Left kidney (tissue), 2 donors: Measurements from ENCODE around the gene WBP2NL. TPM values are rescaled to one million over a fixed set of nuclear protein-coding genes. Genes with fewer than 3 reads are reported as not detected.
"Not testable (repeated sequence)": the region's sequence is repeated elsewhere in the genome, so short reads cannot be mapped to it uniquely, and the experiment has no call there.

Experiments
- DNase-seq: peaks from one replicate; pipeline ENCODE4 v3.0.0-alpha.2; 2013
- polyA plus RNA-seq: library from polyadenylated mRNA; unstranded; fragments of 120-200 nt; gene quantifications from one replicate; pipeline ENCODE4 v1.2.1, GENCODE V29; 2013; ENCODE audit not compliant: insufficient read length

The WBP2NL gene
- polyA plus RNA-seq, 1 donor = 8.4 TPM

GRCh38 chr22:42033263-42034181 is 34.9 kb downstream of the WBP2NL start:
- no peak for DNase-seq

GRCh38 chr22:42035256-42035655 is 36.7 kb downstream of the WBP2NL start:
- DNase-seq = no peak

- no peak for DNase-seq
These were observed 40.7 kb downstream of the WBP2NL start for GRCh38 chr22:42039271-42039670.

- DNase-seq = no peak
These were observed 43.2 kb downstream of the WBP2NL start for GRCh38 chr22:42041784-42042183.

- no peak for DNase-seq
These were observed 52.1 kb downstream of the WBP2NL start for GRCh38 chr22:42050641-42051180.

GRCh38 chr22:42052765-42053164 is 54.2 kb downstream of the WBP2NL start:
- no peak for DNase-seq

- no peak for DNase-seq
These were observed 58.3 kb downstream of the WBP2NL start for GRCh38 chr22:42056757-42057511.

GRCh38 chr22:42060489-42060888 is 61.9 kb downstream of the WBP2NL start:
- DNase-seq = no peak

- DNase-seq = no peak
These were observed 62.5 kb downstream of the WBP2NL start for GRCh38 chr22:42061041-42061440.

- no peak for DNase-seq
These were observed 64.0 kb downstream of the WBP2NL start for GRCh38 chr22:42062506-42063170.

GRCh38 chr22:42064629-42065028 is 66.0 kb downstream of the WBP2NL start:
- no peak for DNase-seq

GRCh38 chr22:42065438-42066125 is 67.0 kb downstream of the WBP2NL start:
- no peak for DNase-seq

- DNase-seq = no peak
These were observed 67.7 kb downstream of the WBP2NL start for GRCh38 chr22:42066126-42066761.

- DNase-seq = no peak
These were observed 68.3 kb downstream of the WBP2NL start for GRCh38 chr22:42066937-42067336.

GRCh38 chr22:42067671-42068251 is 69.2 kb downstream of the WBP2NL start:
- no peak for DNase-seq

GRCh38 chr22:42068291-42068690 is 69.7 kb downstream of the WBP2NL start:
- DNase-seq = no peak

GRCh38 chr22:42069801-42070516 is 71.4 kb downstream of the WBP2NL start:
- DNase-seq = peak; percentile 36

GRCh38 chr22:42070517-42071422 is 72.2 kb downstream of the WBP2NL start, which contains the start of gene NAGA:
TSS of gene NAGA (minus strand) at chr22:42070812. CDS start at chr22:42070297, 515 bp downstream.
- DNase-seq = peak; percentile 97

GRCh38 chr22:42071508-42071907 is 72.9 kb downstream of the WBP2NL start:
- DNase-seq = not testable (repeated sequence)
